GM19452 (cell line): ENCODE data around the gene ANO9.
"Not testable (repeated sequence)": the region's sequence is repeated elsewhere in the genome, so short reads cannot be mapped to it uniquely, and the experiment has no call there.

Experiments used
- ATAC-seq: cut with Tn5 transposase; IDR thresholded peaks from one replicate; pipeline ENCODE4 v1.9.1; 2021; ENCODE audit not compliant: unreplicated experiment

ANO9 gene

DNA sequence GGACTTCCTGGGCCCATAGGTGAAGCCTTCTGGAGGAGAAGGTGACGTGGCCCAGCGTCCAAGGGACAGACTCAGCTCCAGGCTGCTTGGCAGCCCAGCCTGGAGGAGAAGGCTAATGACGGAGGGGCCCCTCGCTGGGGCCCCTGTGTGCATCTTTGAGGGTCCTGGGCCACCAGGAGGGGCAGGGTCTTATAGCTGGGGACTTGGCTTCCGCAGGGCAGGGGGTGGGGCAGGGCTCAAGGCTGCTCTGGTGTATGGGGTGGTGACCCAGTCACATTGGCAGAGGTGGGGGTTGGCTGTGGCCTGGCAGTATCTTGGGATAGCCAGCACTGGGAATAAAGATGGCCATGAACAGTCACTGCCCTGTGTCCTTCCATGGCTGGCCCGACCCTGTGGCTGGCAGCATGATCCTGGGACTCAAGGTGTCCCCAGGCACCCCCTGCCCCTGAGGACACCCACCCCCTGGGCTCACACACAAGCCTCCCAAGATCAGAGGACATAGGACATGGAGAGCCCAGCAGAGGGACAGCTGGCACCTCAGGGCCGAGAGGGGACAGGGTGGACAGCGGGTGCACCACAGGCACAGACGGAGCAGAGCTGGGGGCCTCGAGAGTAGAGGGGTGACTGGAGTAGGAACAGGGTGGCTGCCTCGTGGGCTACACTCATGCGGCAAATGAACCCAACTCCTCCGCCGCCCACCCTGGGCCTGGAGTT is 37.1 kb downstream of the ANO9 start:
- no peak for ATAC-seq

DNA sequence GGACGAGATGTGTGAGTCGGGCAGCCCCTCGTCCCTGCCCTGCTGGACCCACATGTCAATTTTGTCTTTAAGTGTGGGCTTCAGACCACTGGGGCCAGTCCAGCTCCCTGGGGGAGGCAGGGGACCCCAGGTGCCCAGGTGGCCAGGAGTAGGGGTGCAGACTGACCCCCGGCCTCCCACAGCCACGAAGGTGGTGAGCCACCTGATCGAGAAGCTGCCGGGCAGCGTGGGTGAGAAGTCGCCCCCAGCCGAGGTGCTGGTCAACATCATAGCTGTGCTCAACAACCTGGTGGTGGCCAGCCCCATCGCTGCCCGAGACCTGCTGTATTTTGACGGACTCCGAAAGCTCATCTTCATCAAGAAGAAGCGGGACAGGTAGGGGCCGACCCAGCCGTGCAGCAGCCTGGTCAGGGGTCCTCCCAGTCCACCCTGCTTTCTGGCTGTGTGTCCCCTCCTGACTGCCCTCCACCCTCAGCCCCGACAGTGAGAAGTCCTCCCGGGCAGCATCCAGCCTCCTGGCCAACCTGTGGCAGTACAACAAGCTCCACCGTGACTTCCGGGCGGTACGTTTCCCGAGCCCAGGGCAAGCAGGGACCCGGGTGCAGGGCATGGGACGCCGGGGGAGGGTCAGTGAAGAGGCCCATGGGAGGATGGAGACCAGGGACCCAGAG is 37.9 kb downstream of the ANO9 start:
- ATAC-seq, result no peak

DNA sequence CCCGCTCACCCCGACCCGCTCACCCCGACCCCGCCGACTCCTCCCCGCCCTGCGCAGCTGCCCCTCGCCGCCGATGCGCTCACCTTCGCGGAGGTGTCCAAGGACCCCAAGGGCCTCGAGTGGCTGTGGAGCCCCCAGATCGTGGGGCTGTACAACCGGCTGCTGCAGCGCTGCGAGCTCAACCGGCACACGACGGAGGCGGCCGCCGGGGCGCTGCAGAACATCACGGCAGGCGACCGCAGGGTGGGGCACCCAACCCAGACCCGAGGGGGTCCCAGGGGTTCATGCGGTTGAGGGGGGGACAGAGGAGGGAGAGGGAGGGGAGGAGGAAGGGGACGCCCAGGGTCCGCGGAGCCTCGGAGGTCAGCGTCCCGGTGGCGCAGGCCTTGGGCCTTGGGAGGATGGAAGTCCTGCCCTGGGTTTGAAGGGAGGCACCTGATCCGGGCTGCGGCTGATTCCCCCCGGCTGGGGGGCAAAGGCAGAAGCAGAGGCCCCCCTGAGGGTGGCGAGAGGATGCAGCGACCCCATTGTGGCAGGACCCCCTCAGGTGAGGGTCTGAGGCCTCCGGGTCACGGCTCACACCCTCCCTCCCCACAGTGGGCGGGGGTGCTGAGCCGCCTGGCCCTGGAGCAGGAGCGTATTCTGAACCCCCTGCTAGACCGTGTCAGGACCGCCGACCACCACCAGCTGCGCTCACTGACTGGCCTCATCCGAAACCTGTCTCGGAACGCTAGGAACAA is 38.6 kb downstream of the ANO9 start:
- no peak for ATAC-seq

- ATAC-seq, result not testable (repeated sequence)
Measured at GRCh38 chr11:401196-401595, 40.6 kb downstream of the ANO9 start.

DNA sequence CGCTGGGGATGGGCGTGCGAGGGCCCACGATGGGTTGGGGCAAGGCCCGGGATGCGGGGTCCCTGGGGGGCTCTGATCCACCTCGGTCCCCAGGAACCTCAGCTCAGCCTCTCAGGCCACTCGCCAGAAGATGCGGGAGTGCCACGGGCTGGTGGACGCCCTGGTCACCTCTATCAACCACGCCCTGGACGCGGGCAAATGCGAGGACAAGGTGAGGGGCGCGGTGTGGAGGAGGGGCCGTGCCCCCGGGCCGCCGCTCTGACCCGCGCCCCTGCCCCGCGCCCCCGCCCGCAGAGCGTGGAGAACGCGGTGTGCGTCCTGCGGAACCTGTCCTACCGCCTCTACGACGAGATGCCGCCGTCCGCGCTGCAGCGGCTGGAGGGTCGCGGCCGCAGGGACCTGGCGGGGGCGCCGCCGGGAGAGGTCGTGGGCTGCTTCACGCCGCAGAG is 41.5 kb downstream of the ANO9 start:
- no peak for ATAC-seq

GRCh38 chr11:399731-400211 is 42.0 kb downstream of the ANO9 start:
- no peak for ATAC-seq

- ATAC-seq, result no peak
Measured at GRCh38 chr11:398826-399225, 43.0 kb downstream of the ANO9 start.

DNA sequence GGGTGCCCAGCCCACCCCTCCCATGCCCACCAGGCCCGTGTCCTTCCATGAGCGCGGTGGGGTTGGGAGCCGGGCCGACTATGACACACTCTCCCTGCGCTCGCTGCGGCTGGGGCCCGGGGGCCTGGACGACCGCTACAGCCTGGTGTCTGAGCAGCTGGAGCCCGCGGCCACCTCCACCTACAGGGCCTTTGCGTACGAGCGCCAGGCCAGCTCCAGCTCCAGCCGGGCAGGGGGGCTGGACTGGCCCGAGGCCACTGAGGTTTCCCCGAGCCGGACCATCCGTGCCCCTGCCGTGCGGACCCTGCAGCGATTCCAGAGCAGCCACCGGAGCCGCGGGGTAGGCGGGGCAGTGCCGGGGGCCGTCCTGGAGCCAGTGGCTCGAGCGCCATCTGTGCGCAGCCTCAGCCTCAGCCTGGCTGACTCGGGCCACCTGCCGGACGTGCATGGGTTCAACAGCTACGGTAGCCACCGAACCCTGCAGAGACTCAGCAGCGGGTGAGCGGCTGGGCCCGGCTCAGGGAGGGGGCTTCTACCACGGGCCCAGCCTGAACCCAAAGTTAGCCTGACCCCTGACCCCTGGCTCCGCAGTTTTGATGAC is 44.8 kb downstream of the ANO9 start:
- ATAC-seq, result peak; percentile 53

GRCh38 chr11:396511-396947 is 45.3 kb downstream of the ANO9 start:
- ATAC-seq, result no peak

DNA sequence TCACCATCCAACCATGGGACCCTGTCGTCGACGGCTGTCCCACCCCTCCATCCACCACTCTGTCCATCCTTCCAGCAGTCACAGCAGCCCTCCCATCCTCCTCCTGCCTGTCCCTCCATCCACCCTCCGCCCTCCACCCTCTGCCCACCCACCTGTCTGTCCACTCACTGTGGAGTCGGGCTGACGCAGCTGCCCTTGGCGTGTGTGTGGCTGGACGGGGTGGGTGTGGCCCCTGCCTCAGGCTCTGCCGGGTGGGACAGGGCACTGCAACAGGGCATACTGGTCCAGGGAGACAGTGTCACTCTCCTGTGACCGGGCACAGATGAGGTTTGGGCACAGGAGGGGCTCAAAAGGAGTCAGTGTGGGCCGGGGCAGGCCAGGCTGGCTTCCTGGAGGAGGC is 45.9 kb downstream of the ANO9 start:
- ATAC-seq, result no peak

GRCh38 chr11:394858-395655 is 46.8 kb downstream of the ANO9 start:
- ATAC-seq, result no peak

GRCh38 chr11:394034-394857 is 47.6 kb downstream of the ANO9 start, which contains the start of gene PKP3:
Gene PKP3 (plus strand): TSS chr11:394209. CDS start chr11:394293, 84 bp downstream.
- ATAC-seq, result no peak

DNA sequence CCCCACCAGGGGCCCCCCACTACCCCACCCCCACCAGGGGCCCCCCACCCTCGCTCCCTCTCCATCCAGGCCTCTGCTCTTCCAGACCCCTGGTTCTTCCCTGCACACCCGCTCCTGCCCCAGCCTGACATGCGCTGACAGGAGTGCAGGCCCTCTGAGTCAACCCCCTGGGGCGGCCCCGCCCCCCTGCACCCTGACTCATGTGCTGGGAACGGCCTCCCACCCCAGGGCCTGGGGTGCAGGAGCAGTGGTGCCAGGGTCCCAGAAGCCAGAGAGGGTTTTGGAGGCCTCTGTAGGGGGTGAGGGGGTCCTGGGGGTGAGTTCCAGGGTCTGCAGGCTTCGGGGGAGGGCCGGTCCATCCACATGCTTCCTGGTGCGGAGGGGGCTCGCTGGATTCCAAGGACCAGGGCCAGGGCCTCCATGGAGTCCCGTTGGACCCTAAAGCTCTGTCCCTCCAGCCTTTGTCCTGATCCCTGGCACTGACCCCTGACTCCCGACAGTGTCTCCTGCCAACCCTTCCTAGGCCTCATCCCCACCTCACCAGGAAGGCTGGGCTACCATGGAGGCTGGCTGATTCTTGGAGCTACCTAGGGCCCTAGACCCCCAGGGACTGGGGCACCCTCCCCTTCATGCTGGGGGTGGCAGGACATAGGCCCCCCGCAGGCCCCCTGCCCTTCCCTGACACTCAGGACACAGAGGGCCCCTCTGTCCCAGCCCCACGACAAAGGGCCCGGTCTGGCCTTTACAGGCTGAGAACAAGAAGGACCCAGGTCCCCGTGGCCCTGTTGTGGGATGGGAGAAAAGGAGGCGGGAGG is 48.4 kb downstream of the ANO9 start:
- ATAC-seq, result no peak

DNA sequence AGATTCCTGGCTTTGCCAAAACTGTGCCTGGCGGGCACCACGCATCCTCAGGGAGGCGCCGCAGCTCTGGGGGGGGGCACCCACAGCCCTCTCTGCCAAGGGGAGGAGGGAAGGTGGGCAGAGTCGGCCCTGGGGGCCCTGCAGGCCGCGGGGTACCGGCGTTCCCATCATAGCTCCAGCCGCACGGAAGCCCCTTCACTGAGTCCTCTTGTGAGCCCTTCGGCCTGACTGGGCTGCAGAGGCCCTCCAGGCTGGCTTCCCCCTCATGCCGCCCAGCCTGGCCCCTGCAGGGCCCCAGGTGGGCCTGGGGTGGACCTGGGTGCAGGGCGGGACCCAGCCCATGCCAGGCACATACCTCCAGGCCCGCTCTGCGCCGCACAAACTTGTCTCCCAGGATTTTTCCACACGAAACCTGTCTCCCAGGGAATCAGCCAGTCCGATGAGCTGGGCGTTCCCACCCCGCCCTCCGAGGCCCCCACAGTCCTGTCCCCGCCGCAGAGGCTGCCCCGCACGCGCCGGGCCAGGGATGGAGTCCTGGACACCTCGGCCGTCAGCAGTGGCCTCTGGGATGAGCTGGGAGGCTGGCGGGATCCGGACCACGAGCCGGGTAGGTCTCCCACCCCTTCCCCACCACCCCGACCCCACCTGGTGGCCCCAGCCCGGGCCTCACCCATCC is 49.6 kb downstream of the ANO9 start:
- ATAC-seq, result no peak

DNA sequence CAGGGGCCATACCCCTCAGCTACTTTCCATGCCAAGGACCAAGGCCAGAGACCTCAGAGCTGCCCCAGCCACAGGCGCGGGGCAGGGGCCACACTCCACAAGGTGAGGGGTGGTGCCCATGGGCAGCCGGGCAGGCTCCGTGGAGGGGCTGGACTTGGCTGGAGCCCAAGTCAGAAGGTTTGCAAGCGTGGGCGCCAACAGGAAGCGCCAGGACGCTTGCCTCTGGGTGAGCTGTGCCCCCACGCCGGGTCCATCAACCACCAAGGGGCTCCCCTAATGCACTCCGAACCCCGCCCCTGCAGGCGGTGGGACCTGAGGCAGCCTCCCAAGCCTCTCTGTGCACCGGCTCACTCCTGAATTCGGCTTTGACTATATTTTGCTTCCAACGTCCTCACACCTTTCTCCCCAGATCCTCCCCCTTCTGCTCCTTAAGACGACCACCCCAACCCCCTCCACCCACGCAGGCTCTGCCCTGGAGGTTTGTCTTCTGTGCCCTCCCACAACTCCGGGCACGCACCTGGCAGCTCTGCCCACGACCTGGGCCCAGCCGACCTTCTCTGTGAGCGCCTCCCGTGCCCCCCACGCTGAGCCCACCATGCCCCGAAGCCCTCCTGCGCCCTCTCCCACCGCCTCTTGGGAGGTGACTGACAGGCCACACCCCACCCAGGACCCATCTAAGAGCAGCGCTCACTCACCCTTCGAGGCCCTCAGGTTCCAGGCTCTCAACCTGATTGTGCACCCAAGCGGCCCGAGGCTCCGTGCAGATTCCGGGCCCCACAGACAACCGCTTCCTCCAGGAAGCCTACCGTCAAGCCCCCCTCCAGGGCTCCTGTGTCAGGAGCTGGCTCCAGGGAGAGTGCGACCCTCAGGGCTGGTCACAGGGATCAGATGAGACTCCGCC is 50.4 kb downstream of the ANO9 start:
- no peak for ATAC-seq

DNA sequence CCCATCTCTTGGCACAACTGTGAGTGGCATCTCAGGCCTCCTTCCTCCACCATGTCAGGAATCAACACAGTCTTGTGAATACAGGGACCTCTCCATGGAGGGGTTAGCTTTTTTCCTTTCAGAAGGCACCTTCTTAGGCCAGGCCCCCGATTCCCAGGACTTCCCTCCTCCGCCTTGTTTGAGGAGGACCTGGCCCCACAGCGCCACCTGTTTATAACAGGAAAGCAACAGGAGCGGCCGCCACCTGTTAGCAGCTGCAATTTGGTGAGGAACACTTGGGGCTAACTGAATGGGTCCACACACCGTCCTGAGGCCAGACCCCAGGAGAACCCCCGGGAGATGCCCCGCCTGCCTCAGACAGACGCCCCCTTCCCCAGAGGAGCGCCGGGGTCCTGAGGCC is 51.6 kb downstream of the ANO9 start:
- ATAC-seq, result no peak

DNA sequence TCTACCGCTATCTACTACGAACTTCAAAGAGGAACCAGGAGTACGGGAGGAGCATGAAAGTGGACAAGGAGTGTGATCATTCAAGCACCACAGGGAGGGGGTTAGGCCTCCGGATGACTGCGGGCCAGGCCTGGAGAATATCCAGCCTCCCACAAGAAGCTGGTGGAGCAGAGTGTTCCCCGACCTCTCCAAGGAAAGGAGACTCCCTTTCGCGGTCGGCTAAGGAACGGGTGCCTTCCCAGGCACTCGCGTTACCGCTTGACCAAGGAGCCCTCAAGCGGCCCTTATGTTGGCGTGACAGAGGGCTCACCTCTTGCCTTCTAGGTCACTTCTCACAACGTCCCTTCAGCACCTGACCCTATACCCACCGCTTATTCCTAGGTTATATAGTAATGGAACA is 52.4 kb downstream of the ANO9 start:
- not testable (repeated sequence) for ATAC-seq
